ENCODE results near the gene PFKFB1.

The PFKFB1 gene

GRCh38 chrX:54945224-54945623 is 48.8 kb downstream of the PFKFB1 start:
- Histone ChIP-seq H3K79me2 (ENCODE audit: control insufficient read depth, low read length) (no peaks in the 10 kb centered on the region), H4K20me1 (ENCODE audit: control insufficient read depth, insufficient read depth, low read depth, low read length) (no peaks in the 10 kb centered on the region), H3K27me3 (ENCODE audit: control insufficient read depth, low read length) (no peaks in the 10 kb centered on the region), H3K4me2 (ENCODE audit: low read length) (no peak overlapping the region), H3F3A (ENCODE audit: control insufficient read depth, insufficient read depth) (no peaks in the 10 kb centered on the region), H3K27ac (ENCODE audit: low read depth, low read length) (no peak overlapping the region), H3K36me3 (ENCODE audit: control insufficient read depth, low read length) (no peaks in the 10 kb centered on the region), H3K4me1 (ENCODE audit: control insufficient read depth, low read length) (no peaks in the 10 kb centered on the region), H3K9me2 (replicated peaks; ENCODE audit: control insufficient read depth, low read length) (no peaks in the 10 kb centered on the region), H3K9me3 (ENCODE audit: control insufficient read depth, insufficient read depth, low read length) (no peaks in the 10 kb centered on the region), H3K4me3 (ENCODE audit: low read length) (no peak overlapping the region)
- TF ChIP-seq CTCF (IDR thresholded peaks at IDR 0.05; ENCODE audit: low read depth, low read length, poor library complexity, severe bottlenecking): no peak
- no peak for TF ChIP-seq EZH2phosphoT487 (IDR thresholded peaks at IDR 0.05; ENCODE audit: borderline replicate concordance, low read length)

GRCh38 chrX:54944816-54945215 is 49.2 kb downstream of the PFKFB1 start:
- Histone ChIP-seq H3K9me3 (ENCODE audit: control insufficient read depth, insufficient read depth, low read length) (no peaks in the 10 kb centered on the region), H3K27me3 (ENCODE audit: control insufficient read depth, low read length) (no peaks in the 10 kb centered on the region), H3K79me2 (ENCODE audit: control insufficient read depth, low read length) (no peaks in the 10 kb centered on the region)

GRCh38 chrX:54937416-54937815 is 56.6 kb downstream of the PFKFB1 start:
- TF ChIP-seq EZH2phosphoT487 (IDR thresholded peaks at IDR 0.05; ENCODE audit: borderline replicate concordance, low read length) (no peak), CTCF (IDR thresholded peaks at IDR 0.05; ENCODE audit: low read depth, low read length, poor library complexity, severe bottlenecking) (no peak)
- no peak overlapping the region for H3K27ac ChIP-seq (ENCODE audit: low read depth, low read length)
- H3K9me3 ChIP-seq (ENCODE audit: control insufficient read depth, insufficient read depth, low read length): no peaks in the 10 kb centered on the region
- H3K9me2 ChIP-seq (replicated peaks; ENCODE audit: control insufficient read depth, low read length): no peaks in the 10 kb centered on the region
- H4K20me1 ChIP-seq (ENCODE audit: control insufficient read depth, insufficient read depth, low read depth, low read length): no peaks in the 10 kb centered on the region
- H3K4me3 ChIP-seq (ENCODE audit: low read length): no peak overlapping the region
- H3K27me3 ChIP-seq (ENCODE audit: control insufficient read depth, low read length): no peaks in the 10 kb centered on the region
- H3K36me3 ChIP-seq (ENCODE audit: control insufficient read depth, low read length): no peaks in the 10 kb centered on the region
- H3K4me2 ChIP-seq (ENCODE audit: low read length): no peak overlapping the region
- no peaks in the 10 kb centered on the region for H3K4me1 ChIP-seq (ENCODE audit: control insufficient read depth, low read length)
- H3K79me2 ChIP-seq (ENCODE audit: control insufficient read depth, low read length): no peaks in the 10 kb centered on the region
- no peaks in the 10 kb centered on the region for H3F3A ChIP-seq (ENCODE audit: control insufficient read depth, insufficient read depth)

More at GRCh38 chrX:54944816-54945215, 49.2 kb downstream of the PFKFB1 start:
- Histone ChIP-seq H3K4me2 (ENCODE audit: low read length) (no peak overlapping the region), H3K9me2 (replicated peaks; ENCODE audit: control insufficient read depth, low read length) (no peaks in the 10 kb centered on the region), H3K4me3 (ENCODE audit: low read length) (no peak overlapping the region), H4K20me1 (ENCODE audit: control insufficient read depth, insufficient read depth, low read depth, low read length) (no peaks in the 10 kb centered on the region), H3F3A (ENCODE audit: control insufficient read depth, insufficient read depth) (no peaks in the 10 kb centered on the region), H3K36me3 (ENCODE audit: control insufficient read depth, low read length) (no peaks in the 10 kb centered on the region), H3K4me1 (ENCODE audit: control insufficient read depth, low read length) (no peaks in the 10 kb centered on the region), H3K27ac (ENCODE audit: low read depth, low read length) (no peak overlapping the region)
- TF ChIP-seq EZH2phosphoT487 (IDR thresholded peaks at IDR 0.05; ENCODE audit: borderline replicate concordance, low read length): no peak
- TF ChIP-seq CTCF (IDR thresholded peaks at IDR 0.05; ENCODE audit: low read depth, low read length, poor library complexity, severe bottlenecking): no peak

GRCh38 chrX:54935306-54935705 is 58.7 kb downstream of the PFKFB1 start:
- TF ChIP-seq EZH2phosphoT487 (IDR thresholded peaks at IDR 0.05; ENCODE audit: borderline replicate concordance, low read length) (no peak), CTCF (IDR thresholded peaks at IDR 0.05; ENCODE audit: low read depth, low read length, poor library complexity, severe bottlenecking) (no peak)
- H3K36me3 ChIP-seq (ENCODE audit: control insufficient read depth, low read length): no peaks in the 10 kb centered on the region
- no peak overlapping the region for H3K4me3 ChIP-seq (ENCODE audit: low read length)
- no peaks in the 10 kb centered on the region for H4K20me1 ChIP-seq (ENCODE audit: control insufficient read depth, insufficient read depth, low read depth, low read length)
- H3K27ac ChIP-seq (ENCODE audit: low read depth, low read length): no peak overlapping the region
- no peak overlapping the region for H3K4me2 ChIP-seq (ENCODE audit: low read length)
- no peaks in the 10 kb centered on the region for H3K79me2 ChIP-seq (ENCODE audit: control insufficient read depth, low read length)
- H3K9me3 ChIP-seq (ENCODE audit: control insufficient read depth, insufficient read depth, low read length): no peaks in the 10 kb centered on the region
- no peaks in the 10 kb centered on the region for H3K4me1 ChIP-seq (ENCODE audit: control insufficient read depth, low read length)
- no peaks in the 10 kb centered on the region for H3F3A ChIP-seq (ENCODE audit: control insufficient read depth, insufficient read depth)
- no peaks in the 10 kb centered on the region for H3K9me2 ChIP-seq (replicated peaks; ENCODE audit: control insufficient read depth, low read length)
- no peaks in the 10 kb centered on the region for H3K27me3 ChIP-seq (ENCODE audit: control insufficient read depth, low read length)
